Heart left ventricle (tissue), 13 donors: ENCODE measurements around the gene TRAF3.

ENCODE experiments used
- CTCF ChIP-seq, 12 donors: fragments of 200-600 bp; sonication (generic) in 4 of 12; IDR thresholded peaks; one replicate each; pipeline versions ENCODE4 v1.5.0 to v1.8.0; 2018 to 2022; ENCODE audit warnings: antibody characterized with exemption in 12 of 12, mild to moderate bottlenecking in 5 of 12
- POLR2A ChIP-seq, 2 donors: fragments of 450-650 bp; IDR thresholded peaks; one replicate each; pipeline ENCODE4 v1.6.1; 2017; ENCODE audit warnings: antibody characterized with exemption in 2 of 2, mild to moderate bottlenecking in 2 of 2, moderate library complexity in 2 of 2
- donor health status: ischemic (EF 13 %, LVEDD 7.1; RV severe dilation, severe dysfunction).
- donor health status: DM: no; HTN: yes; CAD: no.
- donor health status: DM: no; HTN: no; CAD: no.
- donor health status: ischemic (EF 25% LVEDD 6.9; RV normal size, moderate dysfunction).
- donor health status: ischemic (EF 25% LVEDD 5.7; RV mildly dilated, moderate dysfunction).
- donor health status: ischemic (EF 35%, LVEDD 5.7; RV mildly dilated, moderate dysfunction).
- donor health status: nonischemic (EF 11% LVEDD 7.7; RV severe dilation, severe dysfunction).
- donor health status: DM: yes; HTN: yes; CAD: no.
- donor health status: PGD.
- donor health status: ischemic (EF 29% LVEDD 5.4; RV normal size, mild dysfunction).
- donor health status: nonischemic (EF 23%, LVEDD 6.1; RV moderate dilation, normal function).

- TF ChIP-seq CTCF (IDR thresholded peaks at IDR 0.05) (no peak), POLR2A (IDR thresholded peaks at IDR 0.05) (no peak)
Observed at GRCh38 chr14:102833991-102834390, 56.7 kb downstream of the TRAF3 start.
